HG03108 (cell line): ENCODE results near the gene HMCN2.

ENCODE experiments used
- ATAC-seq: cut with Tn5 transposase; IDR thresholded peaks from one replicate; pipeline ENCODE4 v1.9.1; 2021; ENCODE audit warnings: moderate library complexity; ENCODE audit not compliant: unreplicated experiment

Gene HMCN2

GRCh38 chr9:130461218-130461630 is 195.7 kb downstream of the HMCN2 start:
- no peak for ATAC-seq

- ATAC-seq, result no peak
These were observed 196.2 kb downstream of the HMCN2 start for GRCh38 chr9:130461731-130462130.

GRCh38 chr9:130462685-130463540 is 197.4 kb downstream of the HMCN2 start:
- ATAC-seq, result no peak

- no peak for ATAC-seq
These were observed 198.5 kb downstream of the HMCN2 start for GRCh38 chr9:130463763-130464745.

- no peak for ATAC-seq
These were observed 200.0 kb downstream of the HMCN2 start for GRCh38 chr9:130465383-130466096.

GRCh38 chr9:130466537-130467217 is 201.1 kb downstream of the HMCN2 start:
- ATAC-seq, result no peak

- ATAC-seq, result no peak
These were observed 201.8 kb downstream of the HMCN2 start for GRCh38 chr9:130467316-130467715.

GRCh38 chr9:130468566-130468965 is 203.0 kb downstream of the HMCN2 start:
- no peak for ATAC-seq

- ATAC-seq, result no peak
These were observed 204.7 kb downstream of the HMCN2 start for GRCh38 chr9:130470269-130470668.

GRCh38 chr9:130470950-130471349 is 205.4 kb downstream of the HMCN2 start:
- ATAC-seq, result no peak

- ATAC-seq, result no peak
These were observed 206.0 kb downstream of the HMCN2 start for GRCh38 chr9:130471411-130472183.

GRCh38 chr9:130472184-130472705 is 206.7 kb downstream of the HMCN2 start:
- no peak for ATAC-seq

GRCh38 chr9:130473009-130473408 is 207.4 kb downstream of the HMCN2 start:
- ATAC-seq, result no peak

- ATAC-seq, result no peak
These were observed 208.0 kb downstream of the HMCN2 start for GRCh38 chr9:130473566-130473965.

GRCh38 chr9:130474106-130474505 is 208.5 kb downstream of the HMCN2 start:
- no peak for ATAC-seq

GRCh38 chr9:130476151-130476730 is 210.7 kb downstream of the HMCN2 start:
- ATAC-seq, result no peak

GRCh38 chr9:130477564-130477963 is 212.0 kb downstream of the HMCN2 start:
- no peak for ATAC-seq

- no peak for ATAC-seq
These were observed 212.6 kb downstream of the HMCN2 start for GRCh38 chr9:130478152-130478551.
